Stimulated activated CD8-positive, alpha-beta memory T cell treated with anti-CD3 and anti-CD28 coated beads, Interleukin-12 subunit alpha, Interleukin-12 subunit beta, amount 100 ng/mL, for 4 hours (primary cell): ENCODE data around the gene NCOA5.

Experiments
- DNase-seq: peaks from one replicate; pipeline ENCODE4 v3.0.0-alpha.2; 2020; ENCODE audit warnings: low read depth

Gene NCOA5

GRCh38 chr20:46062151-46062550 is 27.6 kb downstream of the NCOA5 start:
- no peak for DNase-seq

- DNase-seq = no peak
Observed at GRCh38 chr20:46060975-46061374, 28.8 kb downstream of the NCOA5 start.

GRCh38 chr20:46060301-46060881 is 29.4 kb downstream of the NCOA5 start:
- DNase-seq = no peak

GRCh38 chr20:46058599-46059281 is 31.0 kb downstream of the NCOA5 start:
- DNase-seq = no peak

- DNase-seq = no peak
Observed at GRCh38 chr20:46057856-46058598, 31.7 kb downstream of the NCOA5 start.

GRCh38 chr20:46056970-46057855 is 32.5 kb downstream of the NCOA5 start:
- DNase-seq = no peak

- DNase-seq = no peak
Observed at GRCh38 chr20:46056027-46056833, 33.5 kb downstream of the NCOA5 start.

- no peak for DNase-seq
Observed at GRCh38 chr20:46055269-46055668, 34.5 kb downstream of the NCOA5 start.

- no peak for DNase-seq
Observed at GRCh38 chr20:46054606-46055005, 35.2 kb downstream of the NCOA5 start.

- DNase-seq = no peak
Observed at GRCh38 chr20:46053416-46053815, 36.3 kb downstream of the NCOA5 start.

- no peak for DNase-seq
Observed at GRCh38 chr20:46051556-46052308, 38.0 kb downstream of the NCOA5 start.

GRCh38 chr20:46050885-46051284 is 38.9 kb downstream of the NCOA5 start:
- no peak for DNase-seq

- no peak for DNase-seq
Observed at GRCh38 chr20:46050444-46050843, 39.3 kb downstream of the NCOA5 start.

- DNase-seq = no peak
Observed at GRCh38 chr20:46049815-46050214, 39.9 kb downstream of the NCOA5 start.

GRCh38 chr20:46049190-46049589 is 40.6 kb downstream of the NCOA5 start:
- no peak for DNase-seq

- DNase-seq = no peak
Observed at GRCh38 chr20:46047821-46048220, 41.9 kb downstream of the NCOA5 start.

- no peak for DNase-seq
Observed at GRCh38 chr20:46046588-46047310, 43.0 kb downstream of the NCOA5 start.

GRCh38 chr20:46044896-46045295 is 44.9 kb downstream of the NCOA5 start:
- DNase-seq = no peak

- DNase-seq = no peak
Observed at GRCh38 chr20:46043556-46043955, 46.2 kb downstream of the NCOA5 start.
